Upper lobe of left lung (tissue), 6 donors: ENCODE data around the gene CSTF2. TPM values are rescaled to one million over a fixed set of nuclear protein-coding genes. Genes with fewer than 3 reads are reported as not detected.
"Not testable (repeated sequence)": the region's sequence is repeated elsewhere in the genome, so short reads cannot be mapped to it uniquely, and the experiment has no call there.

Source experiments
- ATAC-seq, 2 donors: fragments of 200-7000 bp; cut with Tn5 transposase; one replicate each; pipeline ENCODE4 v1.9.1; 2022; ENCODE audit warnings: mild to moderate bottlenecking in 2 of 2, moderate library complexity in 2 of 2; ENCODE audit not compliant: low FRiP score in 2 of 2
- DNase-seq, 2 donors: peaks; one replicate each; pipeline ENCODE4 v3.0.0-alpha.2; 2019 to 2020
- H3K27ac ChIP-seq, 4 donors: fragments of 200-600 bp; sonication (generic); one replicate each; pipeline ENCODE4 v1.5.1; 2016 to 2019
- H3K27me3 ChIP-seq, 4 donors: fragments of 200-600 bp; sonication (generic); one replicate each; pipeline ENCODE4 v1.5.1; 2017 to 2019
- H3K36me3 ChIP-seq, 4 donors: fragments of 200-600 bp; sonication (generic); one replicate each; pipeline ENCODE4 v1.5.1; 2016 to 2019
- H3K4me1 ChIP-seq, 4 donors: fragments of 200-600 bp; sonication (generic); one replicate each; pipeline ENCODE4 v1.5.1; 2018 to 2019
- H3K4me3 ChIP-seq, 4 donors: fragments of 200-600 bp; sonication (generic); one replicate each; pipeline ENCODE4 v1.5.1; 2017 to 2019; ENCODE audit warnings: mild to moderate bottlenecking in 2 of 4, moderate library complexity in 1 of 4
- H3K9me3 ChIP-seq, 4 donors: fragments of 200-600 bp; sonication (generic); one replicate each; pipeline ENCODE4 v1.5.1; 2018 to 2019
- CTCF ChIP-seq, 6 experiments: fragments of 450-650 bp in 4 of 6; fragments of 200-600 bp in 2 of 6; sonication (generic) in 2 of 6; IDR thresholded peaks; one replicate each; pipeline ENCODE4 v1.5.1; 2016 to 2019; ENCODE audit warnings: antibody characterized with exemption in 6 of 6
- EP300 ChIP-seq, 4 donors: sonication (generic); formaldehyde crosslinking; IDR thresholded peaks; one replicate each; pipeline ENCODE4 v1.5.1; 2017; ENCODE audit warnings: antibody characterized with exemption in 4 of 4, control low read depth in 2 of 4
- POLR2A ChIP-seq, 4 donors: fragments of 450-650 bp; IDR thresholded peaks; one replicate each; pipeline ENCODE4 v1.5.1; 2016 to 2017; ENCODE audit warnings: antibody characterized with exemption in 4 of 4, mild to moderate bottlenecking in 2 of 4
- POLR2AphosphoS5 ChIP-seq, 2 donors: sonication (generic); formaldehyde crosslinking; IDR thresholded peaks; one replicate each; pipeline ENCODE4 v1.5.1; 2017; ENCODE audit warnings: antibody characterized with exemption in 2 of 2
- WGBS, 2 donors: methylation state at CpG; one replicate each; pipeline ENCODE4 v1.1.5; 2017 to 2018; 5-methylcytosine and 5-hydroxymethylcytosine counted together
- total RNA-seq, 6 donors: library from RNA; depleted of rRNA in 4 of 6; stranded (reverse); fragments of >200 nt in 4 of 6; gene quantifications; one replicate each; pipeline versions ENCODE4 v1.1.0 to v1.2.1, GENCODE V29; 2016 to 2021
- donor health status: DM: no; HTN: no; CAD: no; lungs with moderate emphysema.
- donor health status: DM: no; HTN: yes; CAD: no; lungs with severe emphysema.

The CSTF2 gene
- total RNA-seq: 10 to 100 TPM; 11.2 to 17.0 (median 14.2) TPM

DNA sequence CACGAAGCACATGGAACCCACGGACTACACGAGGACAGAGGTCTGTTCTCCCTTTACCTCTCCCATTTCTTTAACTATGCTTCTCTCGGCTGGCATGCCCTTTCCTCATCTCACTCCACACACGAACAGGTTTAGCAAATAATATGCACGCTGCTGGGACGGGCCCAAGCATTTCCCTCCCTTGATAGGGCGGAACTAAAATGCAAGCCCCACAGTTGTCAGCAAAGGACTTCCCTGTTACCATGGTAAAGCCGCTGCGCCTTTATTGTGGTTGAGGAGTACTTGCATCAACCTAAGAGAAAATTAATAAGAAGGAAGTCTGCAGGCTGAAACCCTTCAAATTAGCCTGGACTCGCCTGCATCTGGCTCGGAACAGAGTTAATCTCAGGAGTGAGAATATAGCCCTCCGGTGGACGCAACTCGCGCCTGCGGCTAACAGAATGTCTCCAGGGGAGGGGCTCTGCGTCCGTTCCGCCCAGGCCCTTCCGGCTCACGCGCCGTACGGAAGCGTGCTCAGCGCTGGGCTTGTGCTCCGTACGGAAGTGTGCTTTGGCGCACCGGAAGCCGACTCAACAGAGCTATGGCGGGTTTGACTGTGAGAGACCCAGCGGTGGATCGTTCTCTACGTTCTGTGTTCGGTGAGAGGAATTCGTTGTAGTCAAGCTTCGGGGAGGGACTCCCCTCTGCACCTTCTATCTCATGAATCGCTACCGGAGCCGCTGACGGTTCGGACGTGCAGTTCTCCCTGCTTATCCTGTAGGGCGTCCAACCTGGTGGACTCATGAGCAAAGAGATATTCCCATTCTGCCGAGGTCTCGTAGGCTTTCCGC, at the start of gene CSTF2:
Gene CSTF2, plus strand, starts transcription at position 555 of the 830 bp plus-strand sequence. Its CDS starts 26 bp downstream, at position 581.
- H3K27me3 ChIP-seq: no peaks in the 10 kb centered on the region
- TF ChIP-seq CTCF (IDR thresholded peaks at IDR 0.05) (peak in 4 of 6 experiments; percentile 19 to 43 (median 26)), POLR2A (IDR thresholded peaks at IDR 0.05) (peak in 1 of 4 donors; percentile 31), POLR2AphosphoS5 (IDR thresholded peaks at IDR 0.05) (peak; percentile 35 to 40), EP300 (IDR thresholded peaks at IDR 0.05) (no peak)
- peaks cover 0 to 24% (median 0%) of the 10 kb centered on the region in 4 donors for H3K36me3 ChIP-seq
- ATAC-seq: peak; percentile 98 to 100
- WGBS, 2 donors: 0 to 51% methylated on average over 11 to 49 of the region's 49 CpGs
- H3K4me1 ChIP-seq: no peaks in the 10 kb centered on the region
- H3K4me3 ChIP-seq: peak within 1 kb of the TSS; percentile 54 to 76 (median 60)
- H3K9me3 ChIP-seq: no peaks in the 10 kb centered on the region
- H3K27ac ChIP-seq: peak within 1 kb of the TSS; percentile 39 to 60 (median 46)
- peak; percentile 79 to 93 for DNase-seq

GRCh38 chrX:100796371-100796770, 23.8 kb upstream of the CSTF2 start:
- H3K27ac ChIP-seq, ATAC-seq, H3K27me3 ChIP-seq, H3K4me1 ChIP-seq, DNase-seq, H3K9me3 ChIP-seq, H3K36me3 ChIP-seq, H3K4me3 ChIP-seq: not testable (repeated sequence)
- 82 to 85% methylated on average over 7 of the region's 7 CpGs for WGBS, 2 donors

GRCh38 chrX:100797359-100797758, 22.8 kb upstream of the CSTF2 start:
- ATAC-seq: no peak
- no peaks in the 10 kb centered on the region for H3K4me1 ChIP-seq
- no peak for DNase-seq
- H3K36me3 ChIP-seq: no peaks in the 10 kb centered on the region
- H3K9me3 ChIP-seq: no peaks in the 10 kb centered on the region
- TF ChIP-seq CTCF (IDR thresholded peaks at IDR 0.05): no peak
- no peak for TF ChIP-seq EP300 (IDR thresholded peaks at IDR 0.05)
- no peak for TF ChIP-seq POLR2A (IDR thresholded peaks at IDR 0.05)
- TF ChIP-seq POLR2AphosphoS5 (IDR thresholded peaks at IDR 0.05): no peak
- H3K27ac ChIP-seq: no peak overlapping the region
- no peak overlapping the region for H3K4me3 ChIP-seq
- 86 to 91% methylated on average over 4 of the region's 4 CpGs for whole genome bisulfite sequencing, 2 donors
- no peaks in the 10 kb centered on the region for H3K27me3 ChIP-seq

GRCh38 chrX:100798484-100799214, 21.5 kb upstream of the CSTF2 start:
- Histone ChIP-seq H3K4me1 (no peaks in the 10 kb centered on the region), H3K9me3 (no peaks in the 10 kb centered on the region), H3K27me3 (no peaks in the 10 kb centered on the region), H3K27ac (no peak overlapping the region), H3K36me3 (no peaks in the 10 kb centered on the region), H3K4me3 (no peak overlapping the region)
- no peak for TF ChIP-seq CTCF (IDR thresholded peaks at IDR 0.05)
- no peak for TF ChIP-seq POLR2A (IDR thresholded peaks at IDR 0.05)
- TF ChIP-seq EP300 (IDR thresholded peaks at IDR 0.05): no peak
- no peak for TF ChIP-seq POLR2AphosphoS5 (IDR thresholded peaks at IDR 0.05)
- no peak for DNase-seq
- no peak for ATAC-seq
- WGBS, 2 donors: 48 to 76% methylated on average over 4 of the region's 4 CpGs

- no peak for TF ChIP-seq CTCF (IDR thresholded peaks at IDR 0.05)
- TF ChIP-seq POLR2A (IDR thresholded peaks at IDR 0.05): no peak
- TF ChIP-seq POLR2AphosphoS5 (IDR thresholded peaks at IDR 0.05): no peak
- TF ChIP-seq EP300 (IDR thresholded peaks at IDR 0.05): no peak
- no peak overlapping the region for H3K4me3 ChIP-seq
- no peak for ATAC-seq
- H3K36me3 ChIP-seq: no peaks in the 10 kb centered on the region
- H3K4me1 ChIP-seq: no peaks in the 10 kb centered on the region
- 75 to 84% methylated on average over 3 of the region's 3 CpGs for WGBS, 2 donors
- DNase-seq: no peak
- H3K9me3 ChIP-seq: no peaks in the 10 kb centered on the region
- no peaks in the 10 kb centered on the region for H3K27me3 ChIP-seq
- H3K27ac ChIP-seq: no peak overlapping the region
These were observed 17.3 kb upstream of the CSTF2 start for GRCh38 chrX:100802843-100803242.
